ENCODE results near the gene PARP15. TPM values are rescaled to one million over a fixed set of nuclear protein-coding genes. Genes with fewer than 3 reads are reported as not detected.
"Not testable (repeated sequence)": the region's sequence is repeated elsewhere in the genome, so short reads cannot be mapped to it uniquely, and the experiment has no call there.

The PARP15 gene
- total RNA-seq, 1 experiment from 2014 or later: 0.24 TPM

GRCh38 chr3:122651962-122652361, 74.5 kb downstream of the PARP15 start:
- H4K8ac ChIP-seq (replicated peaks; ENCODE audit: insufficient read length, low read depth, low read length); H3K27ac ChIP-seq (ENCODE audit: insufficient read length, low read depth, low read length); H4K5ac ChIP-seq (ENCODE audit: insufficient read length, low read depth, low read length); H2BK12ac ChIP-seq (ENCODE audit: insufficient read length, low read depth, low read length); H3K9me3 Mint-ChIP-seq; H3K79me1 ChIP-seq (ENCODE audit: insufficient read depth, low read depth, low read length, poor library complexity, severe bottlenecking); H3K23ac ChIP-seq (ENCODE audit: insufficient read length, low read depth, low read length); H3K4me1 ChIP-seq (ENCODE audit: insufficient read depth, low read length); H2BK120ac ChIP-seq (ENCODE audit: low read depth, low read length, poor library complexity, severe bottlenecking); H3K27me3 ChIP-seq (ENCODE audit: insufficient read depth, low read length); H3T11ph ChIP-seq (ENCODE audit: low read length); H3K36me3 Mint-ChIP-seq (ENCODE audit: insufficient read depth in 1 of 3, low read depth in 3 of 3); DNase-seq; H2AK5ac ChIP-seq (ENCODE audit: insufficient read length, low read length); H2BK15ac ChIP-seq (ENCODE audit: low read depth, low read length); H3K9me3 ChIP-seq (ENCODE audit: control insufficient read depth, low read depth, low read length); H2BK5ac ChIP-seq (ENCODE audit: insufficient read length, low read length); H3K23me2 ChIP-seq (ENCODE audit: insufficient read length, low read depth, low read length, poor library complexity, severe bottlenecking); H4K20me1 ChIP-seq (ENCODE audit: control insufficient read depth, insufficient read depth, insufficient read length); H4K91ac ChIP-seq (ENCODE audit: insufficient read length, low read depth, low read length); H3K18ac ChIP-seq (ENCODE audit: insufficient read length, low read depth, low read length); H3K14ac ChIP-seq (ENCODE audit: insufficient read depth, low read length); H2BK20ac ChIP-seq (ENCODE audit: low read depth, low read length, poor library complexity, severe bottlenecking); H3K79me2 ChIP-seq (ENCODE audit: insufficient read depth, low read length); H3K4ac ChIP-seq (ENCODE audit: low read depth, low read length); H3K56ac ChIP-seq (ENCODE audit: insufficient read length, low read depth, low read length); H3K4me3 Mint-ChIP-seq; H3K4me2 ChIP-seq (ENCODE audit: insufficient read depth, insufficient read length, low read length); H3K9ac ChIP-seq (ENCODE audit: extremely low read depth, insufficient read length, low read length); H3K27ac Mint-ChIP-seq; H2AFZ ChIP-seq (ENCODE audit: low read length): not testable (repeated sequence)
- Mint-ChIP-seq H3K27me3 (ENCODE audit: low read depth) (peaks cover 11% of the 10 kb centered on the region), H3K4me1 (peaks cover 12 to 17% of the 10 kb centered on the region in 2 experiments)
- WGBS (ENCODE audit: extremely low coverage, insufficient read length, low lambda C conversion rate): no CpG with 5 or more reads among the region's 6 CpGs

DNA sequence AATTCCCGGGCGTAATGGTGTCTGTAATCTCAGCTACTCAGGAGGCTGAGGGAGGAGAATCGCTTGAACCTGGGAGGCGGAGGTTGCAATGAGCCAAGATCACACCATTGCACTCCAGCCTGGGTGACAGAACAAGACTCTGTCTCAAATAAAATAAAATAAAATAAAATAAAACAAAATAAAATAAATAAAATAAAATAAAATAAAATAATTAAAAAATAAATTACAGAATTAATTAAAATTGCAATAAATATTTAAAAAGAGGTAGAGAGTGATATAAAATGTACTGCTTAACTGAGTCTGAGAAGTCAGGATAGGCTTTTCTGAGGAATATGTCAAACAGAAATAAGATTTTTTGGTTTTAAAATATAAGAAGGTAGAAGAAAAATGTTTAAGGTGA, 80.9 kb downstream of the PARP15 start:
- H2AFZ ChIP-seq (ENCODE audit: low read length); H3K18ac ChIP-seq (ENCODE audit: insufficient read length, low read depth, low read length); H4K5ac ChIP-seq (ENCODE audit: insufficient read length, low read depth, low read length); H2BK20ac ChIP-seq (ENCODE audit: low read depth, low read length, poor library complexity, severe bottlenecking); H3K36me3 Mint-ChIP-seq (ENCODE audit: insufficient read depth in 1 of 3, low read depth in 3 of 3); H4K91ac ChIP-seq (ENCODE audit: insufficient read length, low read depth, low read length); H3K27ac ChIP-seq (ENCODE audit: insufficient read length, low read depth, low read length); H3K27ac Mint-ChIP-seq; H3K4ac ChIP-seq (ENCODE audit: low read depth, low read length); H3K14ac ChIP-seq (ENCODE audit: insufficient read depth, low read length); H2BK12ac ChIP-seq (ENCODE audit: insufficient read length, low read depth, low read length); H2BK15ac ChIP-seq (ENCODE audit: low read depth, low read length); DNase-seq; H4K8ac ChIP-seq (replicated peaks; ENCODE audit: insufficient read length, low read depth, low read length); H2AK5ac ChIP-seq (ENCODE audit: insufficient read length, low read length); H3K9me3 ChIP-seq (ENCODE audit: control insufficient read depth, low read depth, low read length); H4K20me1 ChIP-seq (ENCODE audit: control insufficient read depth, insufficient read depth, insufficient read length); H3K4me2 ChIP-seq (ENCODE audit: insufficient read depth, insufficient read length, low read length); H3K79me2 ChIP-seq (ENCODE audit: insufficient read depth, low read length); H3K4me1 ChIP-seq (ENCODE audit: insufficient read depth, low read length); H3K27me3 ChIP-seq (ENCODE audit: insufficient read depth, low read length); H3K79me1 ChIP-seq (ENCODE audit: insufficient read depth, low read depth, low read length, poor library complexity, severe bottlenecking); H3K9me3 Mint-ChIP-seq; H2BK120ac ChIP-seq (ENCODE audit: low read depth, low read length, poor library complexity, severe bottlenecking); H3K23me2 ChIP-seq (ENCODE audit: insufficient read length, low read depth, low read length, poor library complexity, severe bottlenecking); H3K23ac ChIP-seq (ENCODE audit: insufficient read length, low read depth, low read length); H3K4me1 Mint-ChIP-seq; H3K56ac ChIP-seq (ENCODE audit: insufficient read length, low read depth, low read length); H2BK5ac ChIP-seq (ENCODE audit: insufficient read length, low read length); H3T11ph ChIP-seq (ENCODE audit: low read length); H3K4me3 Mint-ChIP-seq; H3K9ac ChIP-seq (ENCODE audit: extremely low read depth, insufficient read length, low read length): not testable (repeated sequence)
- no CpG with 5 or more reads among the region's 4 CpGs for WGBS (ENCODE audit: extremely low coverage, insufficient read length, low lambda C conversion rate)
- peaks cover 20% of the 10 kb centered on the region for H3K27me3 Mint-ChIP-seq (ENCODE audit: low read depth)
